Thymus (tissue), 11 donors: ENCODE results near the gene DHX9. TPM values are rescaled to one million over a fixed set of nuclear protein-coding genes. Genes with fewer than 3 reads are reported as not detected.

Experiments
- DNase-seq, 9 donors: peaks; one replicate each; pipeline ENCODE4 v3.0.0-alpha.2; 2013; ENCODE audit warnings: low spot score in 9 of 9, low read depth in 6 of 9, missing footprints in 1 of 9
- H3K27ac ChIP-seq, 2 donors: one replicate each; pipeline ENCODE4 v1.5.1; 2013; ENCODE audit warnings: control low read depth in 1 of 2, low read depth in 1 of 2, low read length in 1 of 2, mild to moderate bottlenecking in 1 of 2, moderate library complexity in 1 of 2
- H3K27me3 ChIP-seq, 2 donors: one replicate each; pipeline ENCODE4 v1.5.1; 2013; ENCODE audit warnings: low read length in 1 of 2; ENCODE audit not compliant: control insufficient read depth in 2 of 2, insufficient read depth in 1 of 2
- H3K36me3 ChIP-seq, 2 donors: one replicate each; pipeline ENCODE4 v1.5.1; 2013; ENCODE audit warnings: low read length in 1 of 2, mild to moderate bottlenecking in 1 of 2, moderate library complexity in 1 of 2; ENCODE audit not compliant: control insufficient read depth in 2 of 2, insufficient read depth in 2 of 2
- H3K4me1 ChIP-seq, 2 donors: one replicate each; pipeline ENCODE4 v1.5.1; 2013; ENCODE audit warnings: low read length in 2 of 2; ENCODE audit not compliant: control insufficient read depth in 2 of 2, insufficient read depth in 2 of 2
- H3K4me3 ChIP-seq, 2 donors: one replicate each; pipeline ENCODE4 v1.5.1; 2013; ENCODE audit warnings: low read length in 2 of 2, control low read depth in 1 of 2, mild to moderate bottlenecking in 1 of 2
- H3K9me3 ChIP-seq, 2 donors: one replicate each; pipeline ENCODE4 v1.5.1; 2013; ENCODE audit warnings: low read length in 1 of 2, mild to moderate bottlenecking in 1 of 2; ENCODE audit not compliant: control insufficient read depth in 2 of 2, insufficient read depth in 1 of 2
- WGBS: extraction: QIAGEN DNeasy Blood & Tissue Kit; methylation state at CpG from one replicate; pipeline ENCODE4 v1.1.7; 2013; 5-methylcytosine and 5-hydroxymethylcytosine counted together
- polyA plus RNA-seq: library from polyadenylated mRNA; stranded (reverse); fragments of 200-250 nt; gene quantifications from one replicate; pipeline ENCODE4 v1.2.3, GENCODE V29; 2013
- total RNA-seq: library from RNA; stranded (reverse); fragments of 120-200 nt; gene quantifications from one replicate; pipeline ENCODE4 v1.2.4, GENCODE V29; 2013
- donor health status: healthy.

Gene DHX9
- total and polyA plus RNA-seq, 2 donors, result 108 to 214 TPM

- no peak for DNase-seq
- H3K4me3 ChIP-seq, result no peak overlapping the region
- H3K27me3 ChIP-seq, result no peaks in the 10 kb centered on the region
- no peaks in the 10 kb centered on the region for H3K36me3 ChIP-seq
- WGBS, result 92% methylated on average over 1 of the region's 1 CpG
- no peak overlapping the region for H3K27ac ChIP-seq
- H3K4me1 ChIP-seq, result no peaks in the 10 kb centered on the region
- no peaks in the 10 kb centered on the region for H3K9me3 ChIP-seq
Measured at GRCh38 chr1:182925661-182926060, 86.5 kb downstream of the DHX9 start.

GRCh38 chr1:182927693-182928433, 88.7 kb downstream of the DHX9 start:
- no peak overlapping the region for H3K27ac ChIP-seq
- WGBS, result 97% methylated on average over 1 of the region's 1 CpG
- no peaks in the 10 kb centered on the region for H3K4me1 ChIP-seq
- no peak overlapping the region for H3K4me3 ChIP-seq
- no peaks in the 10 kb centered on the region for H3K27me3 ChIP-seq
- no peaks in the 10 kb centered on the region for H3K9me3 ChIP-seq
- no peaks in the 10 kb centered on the region for H3K36me3 ChIP-seq
- DNase-seq, result no peak

- no peak for DNase-seq
- no peak overlapping the region for H3K4me3 ChIP-seq
- H3K9me3 ChIP-seq, result no peaks in the 10 kb centered on the region
- no peaks in the 10 kb centered on the region for H3K27me3 ChIP-seq
- H3K4me1 ChIP-seq, result no peaks in the 10 kb centered on the region
- no peaks in the 10 kb centered on the region for H3K36me3 ChIP-seq
- H3K27ac ChIP-seq, result no peak overlapping the region
- 88% methylated on average over 1 of the region's 1 CpG for WGBS
Measured at GRCh38 chr1:182930985-182931384, 91.8 kb downstream of the DHX9 start.

- Histone ChIP-seq H3K27me3 (peaks cover 0 to 4% of the 10 kb centered on the region in 2 donors), H3K4me3 (no peak overlapping the region), H3K4me1 (no peaks in the 10 kb centered on the region), H3K27ac (no peak overlapping the region), H3K36me3 (no peaks in the 10 kb centered on the region), H3K9me3 (no peaks in the 10 kb centered on the region)
- no peak for DNase-seq
Measured at GRCh38 chr1:182935716-182936115, 96.6 kb downstream of the DHX9 start.

Other genes with a start within 250 kb of the DHX9 start
- gene RGS16, start 235.0 kb upstream of the DHX9 start, total RNA-seq, result 8.3 TPM
- gene RGS16, start 235.0 kb upstream of the DHX9 start, polyA plus RNA-seq, result 5.0 TPM
- 0.19 TPM for gene RGS8, start 154.8 kb upstream of the DHX9 start, total RNA-seq
- gene RGS8, start 154.8 kb upstream of the DHX9 start, polyA plus RNA-seq, result 0.11 TPM
- gene NPL, start 49.6 kb upstream of the DHX9 start, total RNA-seq, result 10.9 TPM
- 30.7 TPM for gene NPL, start 49.6 kb upstream of the DHX9 start, polyA plus RNA-seq
- not detected for gene SHCBP1L, start 113.8 kb downstream of the DHX9 start, total RNA-seq
- gene SHCBP1L, start 113.8 kb downstream of the DHX9 start, polyA plus RNA-seq, result not detected
- gene LAMC1, start 184.1 kb downstream of the DHX9 start, total RNA-seq, result 20.5 TPM
- 12.6 TPM for gene LAMC1, start 184.1 kb downstream of the DHX9 start, polyA plus RNA-seq